HT1080 (cell line): ENCODE measurements around the gene GPN1. TPM values are rescaled to one million over a fixed set of nuclear protein-coding genes. Genes with fewer than 3 reads are reported as not detected.
"Not testable (repeated sequence)": the region's sequence is repeated elsewhere in the genome, so short reads cannot be mapped to it uniquely, and the experiment has no call there.

ENCODE experiments used
- DNase-seq: peaks from one replicate; pipeline ENCODE4 v3.0.0-alpha.2; 2015; ENCODE audit warnings: low read depth
- total RNA-seq: library from RNA; depleted of rRNA; stranded (reverse); fragments of >200 nt; shearing (Covaris generic); gene quantifications from 2 replicates; pipeline ENCODE4 v1.2.3, GENCODE V29; 2014

Gene GPN1
- total RNA-seq, 1 experiment from 2014 or later: 52.9 TPM

DNA sequence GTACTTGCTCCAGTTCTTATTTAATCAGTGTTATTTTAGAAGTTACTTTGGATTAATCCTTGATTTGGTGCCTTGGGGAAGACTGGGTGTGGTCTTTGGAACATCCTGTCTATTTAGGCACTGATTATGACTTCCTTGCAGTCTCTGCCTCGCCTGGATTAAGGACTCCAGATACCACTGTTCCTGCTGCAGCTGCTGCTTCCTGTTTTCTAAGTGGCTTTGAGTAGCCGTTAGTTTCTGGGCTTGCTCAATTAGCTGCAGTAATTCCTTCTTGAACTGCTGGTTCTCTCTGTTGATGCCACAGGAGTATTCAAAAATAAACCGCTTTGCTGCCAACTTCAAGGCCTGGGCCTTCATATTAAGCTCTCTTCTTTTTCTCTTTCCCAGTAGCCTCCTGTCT, 1.9 kb upstream of the GPN1 start:
- peak; percentile 38 for DNase-seq

DNA sequence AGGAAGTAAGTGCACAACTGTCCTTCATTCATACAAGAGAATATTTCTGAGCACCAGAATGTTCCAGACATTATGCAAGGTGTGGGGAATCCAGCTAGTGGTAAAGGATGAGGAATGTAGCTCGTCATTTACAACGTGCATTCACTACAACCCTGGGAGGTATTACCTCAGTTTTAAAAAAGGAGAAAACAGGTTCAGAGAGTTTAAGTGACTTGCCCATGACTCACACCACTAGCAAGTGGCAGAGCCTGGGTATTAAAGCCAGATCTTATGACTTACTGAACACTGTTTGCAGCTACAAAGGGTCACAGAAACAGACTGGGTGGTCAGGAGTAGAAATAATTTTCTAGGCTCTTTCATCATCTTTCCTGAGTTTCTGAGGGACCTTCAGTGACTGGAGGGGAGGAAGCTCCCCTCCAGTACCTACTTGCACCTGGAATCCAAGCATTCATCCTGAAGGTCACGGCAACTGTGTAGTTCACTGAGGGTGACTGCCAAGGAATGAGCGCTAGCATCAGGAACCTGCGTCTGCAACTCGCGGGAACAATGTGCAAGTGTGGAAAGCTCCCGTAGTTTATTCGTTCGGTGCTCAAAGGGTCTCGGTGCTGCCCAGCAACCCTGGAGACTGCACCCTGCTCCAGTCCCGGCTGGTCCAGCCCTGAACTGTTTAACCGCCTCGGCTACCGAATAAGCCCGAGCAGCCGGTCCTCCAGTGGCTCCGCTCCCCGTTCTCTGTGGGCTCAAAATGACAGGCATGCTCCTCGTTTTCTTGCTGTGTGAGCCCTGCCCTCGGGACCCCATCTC, 685 bp upstream of the GPN1 start:
- DNase-seq: peak; percentile 90

DNA sequence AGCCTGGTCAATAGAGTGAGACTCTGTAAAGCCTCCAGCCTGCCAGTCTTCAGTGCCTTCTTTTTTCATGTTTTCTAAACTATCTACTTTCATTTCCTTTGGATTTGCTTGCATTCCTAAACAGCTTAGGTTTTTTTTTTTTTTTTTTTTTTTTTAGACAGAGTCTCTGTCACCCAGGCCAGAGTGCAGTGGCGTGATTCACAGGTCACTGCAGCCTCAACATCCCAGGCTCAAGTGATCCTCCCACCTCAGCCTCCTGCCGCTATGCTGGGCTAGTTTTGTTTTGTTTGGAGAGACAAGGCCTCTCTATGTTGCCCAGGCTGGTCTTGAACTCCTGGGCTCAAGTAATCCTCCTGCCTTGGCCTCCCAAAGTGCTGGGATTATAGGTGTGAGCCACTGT, 1.4 kb downstream of the GPN1 start:
- not testable (repeated sequence) for DNase-seq

DNA sequence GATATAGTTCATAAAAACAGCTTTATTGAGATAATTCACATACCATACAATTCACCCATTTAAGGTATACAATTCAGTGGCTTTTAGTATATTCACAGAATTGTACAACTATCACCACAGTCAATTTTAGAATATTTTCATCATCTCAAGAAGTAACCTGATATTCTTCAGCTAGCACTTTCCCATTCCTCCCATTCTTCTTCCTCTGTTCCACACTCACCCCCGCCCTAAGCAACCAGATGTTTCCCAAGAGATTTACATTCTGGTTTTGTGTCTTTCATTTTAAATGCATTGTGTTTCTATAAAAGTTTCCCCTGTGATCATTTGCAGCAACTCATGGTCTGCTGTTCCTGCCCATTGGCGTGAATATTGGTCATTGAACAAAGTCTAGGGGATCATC, 5.4 kb downstream of the GPN1 start:
- no peak for DNase-seq

DNA sequence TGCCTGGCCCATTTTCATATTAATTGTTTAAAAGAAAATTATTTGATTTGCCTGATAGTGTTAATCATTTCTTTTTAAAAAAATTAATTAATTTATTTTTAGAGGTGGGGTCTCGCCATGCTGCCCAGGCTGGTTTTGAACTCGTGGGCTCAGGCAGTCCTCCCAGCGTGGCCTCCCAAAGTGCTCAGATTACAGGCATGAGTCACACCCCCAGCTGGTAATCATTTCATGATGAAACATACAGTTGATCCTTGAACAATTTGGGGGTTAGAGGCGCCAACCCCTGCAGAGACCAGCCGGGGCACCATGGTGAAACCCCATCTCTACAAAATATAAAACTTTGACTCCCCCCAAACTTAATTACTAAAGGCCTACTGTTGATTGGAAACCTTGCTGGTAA, 7.9 kb downstream of the GPN1 start:
- DNase-seq: no peak

DNA sequence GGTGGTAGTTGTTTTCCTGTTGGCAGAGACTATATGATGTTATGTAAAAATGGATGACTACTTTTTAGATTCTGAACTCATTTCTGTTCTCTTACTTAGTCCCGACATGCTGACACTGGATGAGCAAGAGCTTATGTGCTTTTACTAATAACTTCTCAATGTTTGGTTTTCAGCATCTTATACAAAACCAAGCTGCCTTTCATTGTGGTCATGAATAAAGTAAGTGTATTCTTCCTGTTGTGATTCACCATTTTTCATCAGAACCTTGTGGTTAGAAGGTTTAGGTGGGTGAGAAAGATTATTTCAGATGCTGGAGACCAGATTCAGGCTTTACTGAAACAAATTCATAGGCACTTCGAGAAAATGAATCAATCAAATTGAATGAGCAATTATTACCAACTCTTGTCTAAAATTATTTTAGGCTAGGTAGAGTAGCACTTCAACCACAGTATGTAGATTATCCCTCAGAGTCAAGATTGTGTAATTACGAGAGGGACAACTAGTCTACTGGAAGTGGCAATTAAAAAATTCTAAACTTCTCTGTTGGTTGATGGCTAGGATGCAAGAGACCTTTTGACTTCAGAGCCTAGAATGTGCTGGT, 9.3 kb downstream of the GPN1 start:
- DNase-seq: peak; percentile 92

DNA sequence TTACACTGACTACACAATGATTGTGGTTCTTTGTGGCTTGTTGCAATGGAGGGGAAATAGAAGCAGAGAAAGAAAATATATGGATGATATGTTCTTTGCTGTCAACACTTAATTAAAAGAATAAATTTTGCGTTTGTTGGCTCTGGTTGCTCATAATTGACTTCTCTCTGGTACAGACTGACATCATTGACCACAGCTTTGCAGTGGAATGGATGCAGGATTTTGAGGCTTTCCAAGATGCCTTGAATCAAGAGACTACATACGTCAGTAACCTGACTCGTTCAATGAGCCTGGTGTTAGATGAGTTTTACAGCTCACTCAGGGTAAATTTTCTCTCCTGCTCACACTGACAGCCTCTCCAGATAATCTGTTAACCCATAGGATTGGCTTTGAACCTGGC, 9.9 kb downstream of the GPN1 start:
- peak; percentile 71 for DNase-seq

DNA sequence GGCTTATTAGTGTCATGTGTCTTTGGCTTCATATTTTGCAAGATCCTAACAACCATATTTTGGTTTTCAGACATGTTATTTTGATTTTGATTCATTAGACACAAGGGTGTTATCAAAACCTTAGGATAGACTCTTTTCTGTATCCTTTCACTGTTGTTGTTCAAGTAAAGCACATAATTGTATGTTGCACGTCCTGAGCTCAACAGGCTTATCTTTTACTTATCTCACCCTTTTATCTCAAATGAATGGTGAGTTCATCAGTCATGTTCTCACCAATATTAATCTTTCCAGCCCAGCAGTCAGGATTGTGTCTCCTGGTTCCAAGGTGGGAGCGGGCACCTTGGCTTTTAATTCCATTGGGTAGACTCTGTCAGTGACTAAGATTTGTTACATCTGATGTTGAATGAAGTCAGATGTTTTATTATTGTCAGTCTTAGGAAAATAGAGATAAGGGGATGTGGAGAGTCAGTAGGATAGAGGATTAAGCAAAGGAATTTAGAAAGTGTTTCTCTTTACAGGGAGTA, 11.9 kb downstream of the GPN1 start:
- DNase-seq: no peak

DNA sequence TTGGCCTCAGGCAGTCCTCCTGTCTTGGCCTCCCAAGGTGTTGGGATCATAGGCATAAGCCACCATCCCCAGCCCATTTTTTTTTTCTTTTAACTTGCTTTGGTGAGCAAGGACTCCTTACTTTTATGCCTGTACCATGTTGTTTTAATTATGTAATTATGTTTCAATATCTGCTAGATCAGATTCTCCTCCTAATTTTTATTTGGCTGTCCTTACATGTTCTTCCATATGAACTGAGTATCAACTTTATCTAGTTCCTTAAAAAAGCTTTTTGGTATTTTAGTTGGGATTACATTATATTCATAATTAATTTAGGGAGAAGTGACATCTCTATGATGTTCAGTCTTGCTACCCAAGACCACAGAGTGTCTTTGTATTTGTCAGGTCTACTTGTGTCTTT, 16.3 kb downstream of the GPN1 start:
- no peak for DNase-seq

DNA sequence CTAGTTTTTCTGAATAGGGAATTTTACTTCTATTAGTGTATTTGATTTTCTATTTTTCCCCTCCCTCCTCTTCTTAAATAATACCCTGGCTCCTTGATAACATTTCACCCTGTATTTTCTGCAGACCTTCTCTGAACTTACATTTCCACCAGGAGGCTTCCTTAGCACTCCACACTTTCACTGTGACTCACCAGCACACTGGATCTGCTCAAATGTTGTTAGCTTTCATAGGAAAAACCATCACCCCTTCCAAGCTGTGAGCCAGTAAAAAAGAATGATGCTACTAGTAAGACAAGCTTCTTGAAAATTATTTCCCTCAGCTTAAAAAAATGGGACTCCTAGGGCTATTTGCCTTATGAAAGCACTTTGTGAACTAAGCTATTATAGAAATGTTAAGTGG, 18.4 kb downstream of the GPN1 start:
- peak; percentile 23 for DNase-seq

DNA sequence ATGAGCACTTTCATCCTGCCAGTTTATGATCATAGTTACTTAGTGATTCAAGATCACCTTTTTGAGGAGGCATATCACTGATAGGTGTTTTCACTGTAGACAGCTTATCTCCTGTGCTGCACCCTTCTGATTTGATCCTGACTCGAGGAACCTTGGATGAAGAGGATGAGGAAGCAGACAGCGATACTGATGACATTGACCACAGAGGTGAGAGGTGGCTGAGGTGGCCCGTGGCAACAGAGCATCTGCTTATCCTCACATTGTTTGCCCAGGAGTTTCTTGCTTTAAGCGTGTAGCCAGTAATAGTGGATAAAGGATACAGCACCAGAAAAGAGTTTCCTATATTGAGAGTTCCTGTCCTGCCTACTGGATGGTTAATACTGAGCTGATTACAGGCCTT, 18.9 kb downstream of the GPN1 start:
- DNase-seq: no peak

DNA sequence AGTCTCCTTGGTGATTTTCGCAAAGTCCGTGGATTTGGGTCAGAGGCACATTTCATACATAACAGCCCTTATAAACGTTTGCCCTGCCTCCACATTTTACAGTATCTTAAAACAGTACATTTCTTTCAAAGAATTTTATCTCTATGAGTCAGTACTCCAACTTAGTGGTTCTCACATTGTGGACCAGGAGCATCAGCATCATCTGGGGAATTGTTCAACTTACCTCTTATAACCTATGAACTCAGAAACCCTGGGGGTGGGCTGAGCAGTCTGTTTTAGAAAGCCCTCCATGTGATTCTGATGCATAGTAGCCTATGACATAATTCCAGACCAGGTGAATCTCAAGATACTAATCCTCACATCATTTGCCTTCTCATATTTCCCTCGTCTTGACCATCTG, 22.2 kb downstream of the GPN1 start:
- no peak for DNase-seq

DNA sequence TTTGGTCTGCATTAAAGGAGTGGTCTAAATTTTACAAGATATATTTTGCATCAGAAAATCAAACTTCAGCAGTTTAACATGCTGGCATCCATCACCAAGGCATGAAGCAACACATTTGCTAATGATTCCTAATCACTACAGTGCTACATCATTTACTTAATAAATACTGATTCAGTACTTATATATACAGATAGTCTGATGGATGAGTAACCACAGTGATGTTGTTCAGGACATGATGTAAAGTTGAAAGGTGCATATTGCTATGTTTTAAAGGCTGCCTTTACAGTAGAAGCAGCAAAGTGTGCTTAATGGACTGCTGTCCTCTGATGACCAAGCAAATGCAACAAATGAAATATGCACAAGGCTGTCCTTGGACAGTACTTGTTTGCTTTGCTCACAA, 23.5 kb downstream of the GPN1 start:
- no peak for DNase-seq

DNA sequence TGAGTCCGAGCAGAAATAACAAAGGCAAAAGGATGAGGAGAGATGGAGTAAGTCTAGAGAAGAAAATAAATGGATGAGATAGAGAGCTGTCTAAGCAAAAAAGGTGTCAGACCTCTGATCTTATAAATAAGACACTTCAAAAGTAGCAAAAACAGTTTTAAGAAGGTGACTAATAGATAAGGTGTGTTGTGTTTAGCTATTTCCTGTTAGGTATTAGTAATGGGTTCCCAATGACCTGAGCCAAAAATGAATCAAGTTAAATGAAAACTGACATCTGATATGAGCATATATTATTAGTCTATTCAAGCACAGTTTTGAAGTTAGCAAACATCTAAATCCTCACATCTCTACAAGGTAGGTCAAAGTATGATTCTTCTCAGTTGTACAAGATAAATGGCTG, 23.9 kb downstream of the GPN1 start:
- no peak for DNase-seq

DNA sequence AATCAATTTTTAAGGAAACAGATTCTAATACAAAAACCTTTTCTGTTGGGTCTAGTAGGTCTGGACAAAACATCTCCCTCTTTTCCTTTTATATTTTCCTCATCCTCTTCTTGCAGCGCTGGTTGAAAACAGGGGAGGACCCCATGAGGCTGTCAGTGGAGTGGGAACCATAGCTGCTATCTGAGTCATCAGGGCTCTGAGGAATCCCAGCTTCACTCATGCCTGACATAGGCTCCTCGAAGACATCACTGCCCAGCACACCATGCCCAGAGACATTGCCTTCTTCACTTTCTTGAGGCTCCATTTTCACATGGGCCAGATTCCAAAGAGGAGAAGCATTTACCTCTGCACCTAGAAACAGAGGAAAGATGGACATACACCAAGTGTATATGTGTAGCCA, 24.5 kb downstream of the GPN1 start:
- peak; percentile 42 for DNase-seq

DNA sequence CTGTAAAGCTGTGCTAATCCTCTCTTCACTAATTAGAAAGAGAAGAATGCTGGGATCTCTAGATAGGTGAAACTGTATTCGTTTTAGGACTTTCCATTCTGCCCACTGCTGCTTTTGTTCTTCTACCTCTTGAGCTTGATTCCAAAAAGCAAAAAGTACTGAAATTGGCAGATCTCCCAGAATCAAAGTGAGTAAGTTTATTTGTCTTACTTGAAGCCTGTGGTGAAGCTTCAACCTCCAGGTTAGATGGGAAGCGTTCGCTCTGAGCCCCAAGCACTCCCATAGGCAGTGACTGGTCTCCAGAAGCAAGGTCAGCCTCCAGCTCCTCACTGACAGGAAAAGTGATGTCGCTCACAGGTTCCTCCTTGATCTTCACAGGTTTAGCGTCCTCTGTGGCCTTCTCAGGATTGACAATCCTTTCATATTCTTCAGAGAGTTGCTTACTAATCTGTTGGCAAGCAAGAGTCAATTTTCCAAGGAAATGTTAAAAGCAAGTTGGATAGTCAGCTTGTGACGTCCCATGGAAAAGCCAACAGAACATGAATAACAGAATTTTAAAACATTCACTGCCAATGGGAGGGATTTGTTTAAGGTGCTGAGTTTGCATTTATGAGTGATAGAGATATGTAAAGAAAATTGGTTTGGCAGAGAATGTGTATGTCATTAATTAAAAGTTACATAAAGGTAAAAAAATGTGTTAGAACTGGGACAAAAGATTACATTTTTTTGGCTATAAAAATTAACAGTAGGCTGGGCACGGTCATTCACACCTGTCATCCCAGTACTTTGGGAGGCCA, 26.5 kb downstream of the GPN1 start:
- peak; percentile 74 for DNase-seq

DNA sequence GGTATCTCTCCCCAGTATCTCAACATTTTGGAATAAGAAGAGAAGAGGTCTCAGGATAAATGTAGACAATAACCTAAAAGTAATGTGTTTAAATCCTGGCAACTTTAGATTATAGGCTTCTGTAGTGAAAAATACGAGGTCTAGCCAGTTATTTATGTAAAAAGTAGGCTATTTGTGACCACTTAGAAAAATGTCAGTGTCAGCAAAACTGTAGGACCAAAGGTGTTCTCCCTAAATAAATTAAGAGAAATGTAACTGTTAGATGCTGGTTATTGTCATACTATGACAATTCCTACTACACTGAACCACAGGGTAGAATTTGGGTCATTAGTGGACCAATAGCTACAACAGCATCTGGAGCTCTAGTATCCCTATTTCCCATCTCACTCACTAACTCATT, 32.5 kb downstream of the GPN1 start:
- no peak for DNase-seq

DNA sequence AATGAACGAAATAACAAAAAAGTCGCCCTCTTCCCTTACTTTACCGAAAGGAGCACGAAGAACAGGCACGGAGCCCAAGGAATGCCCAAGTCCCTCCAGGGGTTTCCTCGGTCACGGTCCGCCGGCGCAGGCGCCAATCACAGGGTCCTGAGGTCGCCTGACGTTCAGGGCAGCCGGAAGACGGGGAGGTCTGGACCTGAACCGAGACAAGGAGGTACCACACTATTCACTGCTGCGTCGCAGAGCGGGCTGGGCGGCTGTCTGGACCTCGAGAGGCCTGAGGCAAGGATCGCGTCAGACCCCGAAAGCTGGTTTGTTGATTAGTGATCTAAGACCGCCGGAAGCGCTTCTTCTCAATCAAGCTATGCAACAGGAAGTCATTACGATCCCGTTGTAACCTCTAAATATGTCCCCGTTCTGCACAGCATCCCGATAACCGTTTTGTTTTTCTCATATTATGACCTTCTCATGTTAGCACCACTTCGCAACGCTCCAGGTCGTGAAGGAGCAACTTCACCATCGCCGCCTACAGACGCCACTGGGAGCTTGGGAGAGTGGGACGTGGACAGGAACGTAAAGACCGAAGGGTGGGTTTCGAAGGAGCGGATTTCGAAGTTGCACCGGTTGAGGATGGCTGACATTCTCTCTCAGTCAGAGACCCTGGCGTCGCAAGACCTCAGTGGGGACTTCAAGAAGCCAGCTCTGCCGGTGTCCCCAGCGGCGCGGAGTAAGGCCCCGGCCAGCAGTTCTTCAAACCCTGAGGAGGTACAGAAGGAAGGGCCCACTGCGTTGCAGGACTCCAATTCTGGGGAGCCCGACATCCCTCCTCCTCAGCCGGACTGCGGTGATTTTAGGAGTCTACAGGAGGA, 34.7 kb downstream of the GPN1 start, which contains the start of the genes SLC4A1AP and SUPT7L:
SLC4A1AP (plus strand) TSS at position 605 of the 869 bp plus-strand sequence; CDS start at position 631, 26 bp downstream.
SUPT7L (minus strand) TSS at position 330 of the 869 bp plus-strand sequence. CDS start 1,422 bp downstream, outside the sequence.
- DNase-seq: peak; percentile 84

DNA sequence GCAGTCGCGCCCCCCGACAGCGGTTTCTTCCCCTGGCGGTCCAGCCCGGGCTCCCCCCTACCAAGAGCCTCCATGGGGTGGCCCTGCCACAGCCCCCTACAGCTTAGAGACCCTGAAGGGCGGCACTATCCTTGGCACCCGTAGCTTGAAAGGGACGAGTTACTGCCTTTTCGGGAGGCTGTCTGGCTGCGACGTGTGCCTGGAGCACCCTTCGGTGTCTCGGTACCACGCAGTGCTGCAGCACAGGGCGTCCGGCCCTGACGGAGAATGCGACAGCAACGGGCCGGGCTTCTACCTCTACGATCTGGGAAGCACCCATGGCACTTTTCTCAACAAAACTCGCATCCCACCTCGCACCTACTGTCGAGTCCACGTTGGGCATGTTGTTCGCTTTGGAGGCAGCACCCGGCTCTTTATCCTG, 35.3 kb downstream of the GPN1 start:
- no peak for DNase-seq

DNA sequence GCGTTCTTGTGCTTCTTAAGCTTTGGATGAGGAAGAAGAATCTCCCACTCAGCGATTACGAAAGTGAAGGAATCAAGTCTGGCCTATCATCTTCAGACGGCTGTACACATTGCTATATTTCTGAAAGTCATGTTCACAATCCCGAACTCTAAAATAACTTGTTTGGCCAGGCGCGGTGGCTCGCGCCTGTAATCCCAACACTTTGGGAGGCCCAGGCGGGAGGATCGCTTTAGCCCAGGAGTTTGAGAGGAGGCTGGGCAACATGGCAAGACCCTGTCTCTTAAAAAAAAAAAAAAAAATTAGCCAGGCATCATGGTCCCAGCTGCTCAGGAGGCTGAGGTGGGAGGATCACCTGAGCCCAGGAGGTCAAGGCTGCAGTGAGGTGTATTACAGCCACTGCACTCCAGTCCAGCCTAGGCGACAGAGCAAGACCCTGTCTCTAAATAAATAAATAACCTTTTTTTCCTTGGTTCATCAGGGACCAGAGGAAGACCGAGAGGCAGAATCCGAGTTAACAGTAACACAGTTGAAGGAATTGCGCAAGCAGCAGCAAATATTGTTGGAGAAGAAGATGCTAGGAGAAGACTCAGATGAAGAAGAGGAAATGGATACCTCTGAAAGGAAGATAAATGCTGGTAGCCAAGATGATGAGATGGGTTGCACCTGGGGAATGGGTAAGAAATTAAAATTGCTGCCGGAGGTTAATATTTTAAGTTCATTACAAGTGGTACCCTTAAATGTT, 35.9 kb downstream of the GPN1 start:
- no peak for DNase-seq
